Hippocampal formation (tissue), 2 donors: ENCODE results near the gene CROCC2.

ENCODE experiments used
- DNase-seq, 2 donors: peaks; one replicate each; lab custom pipeline; 2025; lab: John Stamatoyannopoulos, UW

The CROCC2 gene

GRCh38 chr2:240956171-240956934 lies 50.2 kb downstream of the CROCC2 start:
- DNase-seq: no peak

GRCh38 chr2:240956935-240957655 lies 51.0 kb downstream of the CROCC2 start:
- DNase-seq: no peak

DNA sequence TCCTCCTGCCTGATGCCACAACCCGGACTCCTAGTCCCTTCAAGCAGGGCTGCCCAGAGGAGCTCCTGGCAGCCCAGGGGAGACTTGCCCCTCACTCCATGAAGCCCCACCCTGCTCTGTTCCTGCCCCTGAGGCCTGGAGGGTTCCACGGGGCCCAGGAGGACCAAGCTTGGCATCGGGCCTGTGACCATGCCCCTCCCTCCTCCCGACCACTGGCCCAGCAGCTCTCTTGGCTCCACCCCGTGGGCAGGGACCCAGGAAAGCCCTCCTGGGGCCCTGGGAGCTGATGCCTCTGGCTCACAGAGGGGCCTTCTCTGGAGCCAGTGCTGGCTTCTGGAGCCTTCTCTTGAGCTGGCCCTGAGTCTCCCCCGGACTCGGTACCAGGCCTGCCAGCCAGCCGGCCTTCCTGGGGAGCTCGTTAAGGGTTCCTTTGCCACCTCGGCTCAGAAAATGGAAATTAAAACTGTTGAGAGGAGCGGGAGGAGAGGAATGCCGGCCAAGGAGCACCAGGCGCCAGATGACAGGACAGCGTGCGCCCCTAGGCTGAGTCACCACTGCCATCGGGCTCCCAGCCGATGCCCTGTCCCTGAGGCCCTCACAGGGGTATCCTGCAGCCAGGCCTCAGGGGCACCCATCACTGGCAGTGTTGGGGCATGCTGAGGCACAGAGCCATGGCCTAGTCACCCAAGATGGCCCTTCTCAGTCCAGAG lies 51.7 kb downstream of the CROCC2 start:
- no peak for DNase-seq

DNA sequence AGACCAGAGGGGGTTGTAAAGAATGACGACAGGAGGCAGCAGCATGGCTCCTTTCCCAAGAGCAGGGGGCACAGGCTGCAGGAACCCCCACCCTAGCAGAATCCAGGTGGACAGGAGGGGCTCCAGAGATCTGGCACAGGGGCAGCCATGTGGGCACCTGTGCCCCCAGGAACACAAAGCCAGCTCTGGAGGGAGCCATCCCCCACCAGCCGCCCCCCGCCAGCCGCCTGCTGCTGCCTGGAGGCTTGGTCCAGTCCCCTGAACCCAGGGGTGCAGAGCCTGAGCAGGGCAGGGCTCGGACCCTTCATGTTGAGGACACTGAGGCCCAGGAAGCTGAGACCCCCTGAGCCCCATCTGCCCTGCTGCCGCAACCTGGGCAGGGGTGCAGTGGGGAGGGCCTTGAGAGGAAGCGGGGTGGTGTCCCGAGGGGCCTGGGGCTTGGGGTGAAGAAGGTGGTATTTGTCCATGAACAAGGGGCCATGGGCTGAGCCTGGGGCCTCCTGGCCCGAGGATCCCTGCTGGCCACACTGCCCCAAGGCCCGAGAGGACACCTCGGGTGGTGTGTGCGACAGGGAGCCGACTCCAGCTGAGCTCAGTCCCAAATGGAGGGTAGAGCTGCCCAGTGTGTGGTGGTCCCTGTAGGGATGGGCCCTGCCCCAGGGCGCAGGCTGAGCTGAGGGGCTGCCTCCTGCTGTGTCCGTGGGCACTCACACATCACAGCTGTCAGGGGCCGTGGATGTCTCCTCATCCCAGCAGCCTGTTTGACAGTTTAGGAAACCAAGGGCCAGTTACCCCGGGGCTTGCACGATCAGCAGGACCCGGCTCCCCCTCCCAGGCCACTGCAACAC lies 52.5 kb downstream of the CROCC2 start:
- no peak for DNase-seq

DNA sequence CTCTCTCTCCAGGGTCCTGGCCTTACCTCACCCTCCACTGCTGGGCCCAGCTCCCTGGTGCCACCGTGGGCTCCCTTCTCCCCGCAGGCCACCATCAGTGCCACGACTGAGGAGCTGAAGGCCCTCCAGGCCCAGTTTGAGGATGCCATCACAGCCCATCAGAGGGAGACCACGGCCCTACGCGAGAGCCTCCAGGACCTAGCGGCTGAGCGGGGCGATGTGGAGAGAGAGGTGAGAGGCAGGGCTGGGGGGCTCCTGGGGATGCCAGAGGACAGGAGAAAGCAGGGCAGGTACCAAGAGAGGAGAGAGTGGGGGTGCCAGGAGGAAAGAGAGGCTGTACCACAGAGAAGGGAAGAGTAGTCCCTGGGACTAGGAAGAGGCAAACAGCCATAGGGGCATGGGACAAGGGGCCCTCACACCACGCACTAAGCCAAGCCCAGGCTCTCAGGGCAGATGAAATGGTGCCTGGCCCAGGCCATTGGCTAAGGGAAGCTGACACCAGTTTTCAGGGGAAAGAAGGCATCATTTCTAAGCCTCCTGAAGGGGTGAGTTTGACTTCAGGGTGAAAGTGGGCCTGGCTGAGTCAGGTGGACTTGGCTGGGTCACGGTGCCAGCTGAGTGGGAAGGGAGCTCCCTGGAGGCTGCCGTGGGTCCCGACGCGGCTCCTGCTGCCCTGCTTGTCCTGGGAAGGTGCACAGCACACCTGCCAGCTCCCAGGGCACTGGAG lies 53.2 kb downstream of the CROCC2 start:
- no peak for DNase-seq

- no peak for DNase-seq
Measured at GRCh38 chr2:240959941-240960308, 53.8 kb downstream of the CROCC2 start.

DNA sequence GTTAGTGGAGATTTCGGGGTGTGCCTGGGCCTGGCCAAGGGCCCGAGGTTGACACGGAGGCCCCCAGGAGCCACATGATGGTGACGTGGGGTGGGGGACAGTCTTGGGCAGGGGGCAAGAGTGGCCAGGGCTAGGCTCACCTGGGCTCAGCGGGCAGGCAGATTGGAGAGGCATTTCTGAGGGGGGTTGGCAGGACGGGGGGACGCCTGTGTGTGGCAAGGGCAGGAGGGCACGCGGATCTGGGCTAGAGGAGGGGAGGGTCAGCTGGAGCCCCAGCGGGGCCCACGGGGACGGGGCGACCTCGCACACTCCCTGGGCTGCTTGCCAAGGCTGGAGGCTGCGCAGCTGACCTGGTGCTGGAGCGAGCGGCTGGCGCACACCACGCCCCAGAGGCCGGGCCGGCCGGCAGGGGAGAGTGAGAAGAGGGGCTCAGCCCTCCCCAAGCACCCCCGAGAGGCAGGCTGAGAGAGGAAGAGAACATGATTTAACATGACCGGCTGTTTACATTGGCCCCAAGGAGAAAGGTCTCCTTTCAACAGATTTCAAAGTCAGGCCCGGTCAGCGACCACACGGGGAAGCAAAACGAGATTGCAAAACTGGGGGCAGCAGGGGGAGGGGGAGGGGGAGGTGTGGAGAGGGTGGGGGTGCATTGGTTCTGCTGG lies 54.3 kb downstream of the CROCC2 start:
- no peak for DNase-seq

- no peak for DNase-seq
Measured at GRCh38 chr2:240960971-240961876, 55.1 kb downstream of the CROCC2 start.

GRCh38 chr2:240961910-240962299 lies 55.8 kb downstream of the CROCC2 start:
- no peak for DNase-seq

- no peak for DNase-seq
Measured at GRCh38 chr2:240962300-240963064, 56.3 kb downstream of the CROCC2 start.

DNA sequence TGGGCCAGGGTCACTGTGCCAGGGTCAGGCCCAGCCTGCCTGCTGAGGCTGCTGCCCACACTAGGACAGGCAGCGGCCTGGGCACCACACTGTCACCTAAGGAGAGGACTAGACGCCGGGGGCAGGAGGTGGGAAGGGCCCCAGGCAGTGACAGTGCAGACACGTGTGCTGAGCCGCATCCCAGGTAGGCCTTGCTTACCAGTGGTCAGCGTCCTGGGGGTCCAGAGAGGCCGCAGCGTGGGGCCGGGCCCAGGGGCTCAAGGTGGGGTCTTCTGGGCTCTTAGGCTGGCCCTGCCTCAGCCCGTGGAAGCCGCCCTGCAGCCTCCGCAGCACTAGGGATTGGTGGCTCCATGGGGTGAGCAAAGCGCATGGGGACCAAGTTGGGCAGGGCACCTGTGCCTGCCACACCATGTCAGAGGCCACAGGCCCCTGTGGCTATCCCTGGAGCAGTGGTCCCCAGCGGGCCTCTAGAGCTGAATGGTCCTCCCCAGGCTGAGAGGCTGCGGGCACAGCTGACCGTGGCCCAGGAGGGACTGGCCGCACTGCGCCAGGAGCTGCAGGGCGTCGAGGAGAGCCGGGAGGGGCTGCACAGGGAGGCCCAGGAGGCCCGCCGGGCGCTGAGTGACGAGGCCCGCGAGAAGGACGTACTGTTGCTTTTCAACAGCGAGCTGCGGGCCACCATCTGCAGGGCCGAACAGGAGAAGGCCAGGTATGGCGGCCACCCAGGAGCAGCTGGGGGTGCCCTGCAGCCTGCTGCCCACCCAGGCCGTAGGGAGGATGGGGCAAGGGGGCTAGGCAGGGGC lies 57.1 kb downstream of the CROCC2 start:
- no peak for DNase-seq

GRCh38 chr2:240963868-240964703 lies 58.0 kb downstream of the CROCC2 start:
- no peak for DNase-seq

- no peak for DNase-seq
Measured at GRCh38 chr2:240964704-240965295, 58.7 kb downstream of the CROCC2 start.

GRCh38 chr2:240965296-240965904 lies 59.3 kb downstream of the CROCC2 start:
- no peak for DNase-seq

DNA sequence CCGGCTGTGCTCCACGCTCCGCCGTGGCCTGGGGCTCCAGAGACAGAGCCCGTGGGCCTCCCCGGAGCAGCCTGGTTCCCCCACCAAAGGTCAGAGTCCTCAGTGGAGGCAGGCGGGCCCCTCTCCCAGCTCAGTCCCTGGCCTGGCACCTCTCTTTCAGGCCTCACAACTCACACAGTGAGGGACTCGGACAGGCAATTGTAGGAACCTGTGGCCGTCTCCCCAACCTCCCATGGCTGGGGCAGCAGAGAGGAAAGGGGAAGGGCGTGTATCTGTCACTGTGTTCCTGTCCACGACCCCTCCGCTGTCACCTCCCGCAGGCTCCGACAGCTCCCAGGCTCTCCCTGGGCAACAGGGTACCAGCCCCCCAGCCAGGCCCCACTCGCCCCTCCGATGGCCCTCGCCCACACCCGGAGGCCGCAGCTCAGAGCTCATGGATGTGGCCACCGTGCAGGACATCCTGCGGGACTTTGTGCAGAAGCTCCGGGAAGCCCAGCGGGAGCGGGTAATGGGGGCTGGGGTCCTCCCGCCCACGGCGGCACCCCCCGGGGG lies 59.8 kb downstream of the CROCC2 start:
- no peak for DNase-seq

DNA sequence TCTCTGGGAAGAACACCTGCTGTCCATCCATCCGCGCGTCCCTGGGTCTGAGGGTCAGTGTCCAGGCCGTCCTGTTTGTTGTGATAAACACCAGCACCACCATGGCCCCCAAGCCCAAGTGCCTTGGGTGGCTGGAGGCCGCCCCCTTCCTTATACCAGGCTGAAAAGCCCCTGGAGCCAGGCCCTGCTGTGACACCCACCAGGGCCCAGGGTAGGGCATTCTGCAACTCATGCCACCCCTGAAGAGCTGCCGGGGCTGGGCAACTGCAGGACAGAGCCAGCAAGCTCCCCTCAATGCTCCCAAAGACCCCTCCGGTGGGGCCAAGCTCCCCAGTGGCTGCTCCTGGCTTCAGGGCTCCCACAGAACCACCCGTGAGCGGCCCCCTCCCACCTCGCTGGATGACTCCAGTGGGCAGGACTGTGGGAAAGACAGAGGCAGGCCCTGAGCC lies 60.3 kb downstream of the CROCC2 start:
- no peak for DNase-seq
